ENCODE data around the gene OSGIN1.

The OSGIN1 gene, protein sequence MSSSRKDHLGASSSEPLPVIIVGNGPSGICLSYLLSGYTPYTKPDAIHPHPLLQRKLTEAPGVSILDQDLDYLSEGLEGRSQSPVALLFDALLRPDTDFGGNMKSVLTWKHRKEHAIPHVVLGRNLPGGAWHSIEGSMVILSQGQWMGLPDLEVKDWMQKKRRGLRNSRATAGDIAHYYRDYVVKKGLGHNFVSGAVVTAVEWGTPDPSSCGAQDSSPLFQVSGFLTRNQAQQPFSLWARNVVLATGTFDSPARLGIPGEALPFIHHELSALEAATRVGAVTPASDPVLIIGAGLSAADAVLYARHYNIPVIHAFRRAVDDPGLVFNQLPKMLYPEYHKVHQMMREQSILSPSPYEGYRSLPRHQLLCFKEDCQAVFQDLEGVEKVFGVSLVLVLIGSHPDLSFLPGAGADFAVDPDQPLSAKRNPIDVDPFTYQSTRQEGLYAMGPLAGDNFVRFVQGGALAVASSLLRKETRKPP

DNA sequence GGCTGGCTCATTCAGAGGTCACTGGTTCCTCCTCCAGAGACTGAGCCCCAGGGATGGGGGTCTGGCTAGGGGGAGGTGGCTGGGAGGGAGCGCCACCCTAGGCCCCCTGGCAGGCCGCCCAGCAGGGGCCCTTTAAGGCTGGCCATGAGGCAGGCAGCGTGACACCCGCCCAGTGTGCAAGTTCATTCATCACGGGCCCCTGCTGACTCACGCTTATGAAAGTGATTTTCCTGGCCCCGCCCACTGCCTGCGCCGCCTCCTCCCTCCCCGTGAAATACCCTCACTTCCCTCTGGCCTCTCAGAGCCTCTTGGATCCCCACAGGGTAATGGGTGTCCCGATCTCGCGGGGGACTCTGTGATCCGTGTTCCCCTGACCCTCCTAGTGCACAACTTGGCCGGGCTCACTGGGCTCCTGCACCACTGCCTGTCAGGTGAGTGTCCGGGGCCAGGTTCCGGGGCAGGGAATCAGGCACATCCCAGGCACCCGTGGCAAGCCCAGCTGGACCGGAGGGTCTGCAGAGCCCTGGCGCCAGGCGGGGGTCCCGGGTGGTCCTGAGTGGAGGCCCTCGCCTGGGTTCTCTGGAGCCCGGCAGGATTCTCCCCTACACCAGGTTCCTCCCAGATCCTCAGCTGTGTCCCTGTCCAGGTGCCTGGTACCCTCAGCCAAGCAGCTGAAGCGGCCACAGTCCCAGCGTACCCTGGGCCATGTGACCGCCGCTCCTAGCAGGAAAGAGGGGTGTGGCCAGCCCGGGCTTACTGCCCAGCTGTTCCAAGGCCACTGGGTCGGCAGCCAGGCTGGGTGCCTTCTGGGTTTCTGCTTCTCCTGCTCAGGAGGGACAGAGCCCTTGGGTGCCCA is at the start of gene OSGIN1:
OSGIN1 (plus strand) TSS at position 301 of the 856 bp plus-strand sequence. CDS start 4,432 bp downstream, outside the sequence.
- DNase-seq (ENCODE audit: low read depth in 2 of 2) = peak; percentile 41 to 66

DNA sequence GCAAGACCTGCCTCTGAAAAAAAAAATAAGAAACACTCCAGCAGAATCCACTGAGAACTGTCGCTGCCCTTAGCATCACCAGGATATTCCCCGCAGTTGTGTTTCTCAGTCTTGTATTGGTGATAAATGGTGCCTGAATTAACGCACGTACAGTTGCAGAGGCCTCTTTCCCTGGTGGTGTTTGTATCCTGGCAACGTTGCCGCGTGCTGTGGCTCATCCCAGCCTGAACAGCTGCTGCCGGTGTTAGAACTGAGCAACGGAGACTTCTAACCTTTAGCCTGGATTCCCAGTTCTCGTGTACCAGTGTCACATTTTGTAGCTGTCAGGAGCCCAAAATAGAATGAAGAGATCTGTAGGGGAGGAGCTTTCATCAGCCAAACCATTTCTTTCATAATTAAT is 49.3 kb upstream of the OSGIN1 start:
- DNase-seq (ENCODE audit: low read depth in 2 of 2) = no peak

DNA sequence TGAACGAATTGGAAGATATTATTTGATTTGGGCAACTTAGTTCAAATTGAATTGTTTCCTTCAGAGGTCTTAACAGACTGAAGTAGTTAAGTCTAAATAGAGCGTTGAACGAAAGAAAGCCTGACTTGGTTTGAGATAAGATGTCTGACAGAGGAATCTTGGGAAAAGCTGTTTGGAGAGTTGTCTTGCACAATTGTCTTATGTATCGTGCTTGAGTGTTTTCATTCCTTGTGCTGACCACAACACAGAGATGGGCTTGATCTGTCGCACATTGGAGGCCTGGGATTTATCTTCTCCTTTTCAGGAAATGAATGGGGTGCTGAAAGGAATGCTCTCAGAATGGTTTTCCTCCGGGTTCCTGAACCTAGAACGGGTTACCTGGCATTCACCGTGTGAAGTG is 46.4 kb upstream of the OSGIN1 start:
- DNase-seq (ENCODE audit: low read depth in 2 of 2) = no peak

DNA sequence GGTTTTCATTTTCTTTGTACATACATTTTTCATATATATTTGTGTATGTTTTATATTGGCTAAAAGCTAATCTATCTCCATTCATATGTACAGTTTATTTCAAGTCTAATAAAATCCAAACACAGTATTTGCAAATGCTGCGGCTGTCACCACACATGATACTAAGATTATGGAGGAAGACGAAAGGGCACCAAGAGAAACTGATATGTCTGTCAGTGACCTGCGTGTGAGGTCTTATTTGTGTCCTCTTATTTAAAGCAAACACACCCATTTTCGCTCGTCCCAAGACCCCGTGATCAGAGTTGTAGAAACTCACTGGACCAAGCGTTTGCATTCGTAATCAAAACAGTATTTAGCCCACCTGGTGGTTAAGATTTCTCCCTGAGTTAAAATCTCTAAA is 45.9 kb upstream of the OSGIN1 start:
- no peak for DNase-seq (ENCODE audit: low read depth in 2 of 2)

DNA sequence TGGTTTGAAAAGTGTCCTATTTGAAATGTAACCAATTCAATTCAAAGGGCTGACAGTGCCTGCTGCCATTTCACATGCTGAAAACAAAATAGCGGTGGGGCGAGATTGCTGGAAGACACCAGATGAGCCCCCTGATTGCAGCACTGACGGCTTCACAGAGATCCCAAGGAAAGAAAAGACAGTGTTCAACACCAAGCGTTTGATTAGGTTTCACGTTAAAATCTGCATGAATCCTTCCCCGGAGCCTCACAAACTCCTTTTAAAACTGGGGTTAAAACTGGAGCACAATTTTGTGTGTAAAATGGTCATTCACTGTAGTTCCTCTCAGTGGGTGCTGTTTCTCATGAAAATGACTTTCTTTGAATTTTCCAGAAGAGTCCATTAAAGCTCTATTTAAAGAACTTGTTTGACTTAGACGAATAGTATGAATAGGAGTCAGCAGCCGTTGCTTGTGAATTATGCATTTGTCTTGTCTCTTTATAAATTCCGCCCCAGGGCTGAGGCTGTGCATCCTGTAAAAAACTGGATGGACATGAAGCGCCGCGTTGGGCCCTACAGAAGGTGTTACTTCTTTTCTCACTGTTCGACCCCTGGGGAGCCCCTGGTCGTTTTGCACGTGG is 45.3 kb upstream of the OSGIN1 start:
- no peak for DNase-seq (ENCODE audit: low read depth in 2 of 2)

DNA sequence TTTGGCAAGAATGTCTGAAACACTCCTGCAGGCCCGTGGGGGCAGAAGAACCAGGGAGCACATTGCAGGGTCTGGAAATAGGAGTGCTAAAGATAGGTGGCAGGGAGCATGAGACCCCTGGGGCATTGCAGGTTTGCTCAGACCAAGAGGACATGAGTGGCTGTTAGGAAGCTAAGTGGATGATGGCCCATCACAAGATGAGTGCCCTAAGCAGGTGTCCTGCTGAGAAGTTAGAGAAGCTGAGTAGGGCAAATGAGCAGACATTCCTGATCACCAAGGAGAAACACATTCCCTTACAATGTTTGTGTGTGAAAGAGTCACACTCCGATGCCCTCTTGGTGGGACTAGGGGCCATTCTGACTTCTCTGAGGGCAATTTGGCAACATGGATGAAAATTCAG is 44.2 kb upstream of the OSGIN1 start:
- DNase-seq (ENCODE audit: low read depth in 2 of 2) = no peak

DNA sequence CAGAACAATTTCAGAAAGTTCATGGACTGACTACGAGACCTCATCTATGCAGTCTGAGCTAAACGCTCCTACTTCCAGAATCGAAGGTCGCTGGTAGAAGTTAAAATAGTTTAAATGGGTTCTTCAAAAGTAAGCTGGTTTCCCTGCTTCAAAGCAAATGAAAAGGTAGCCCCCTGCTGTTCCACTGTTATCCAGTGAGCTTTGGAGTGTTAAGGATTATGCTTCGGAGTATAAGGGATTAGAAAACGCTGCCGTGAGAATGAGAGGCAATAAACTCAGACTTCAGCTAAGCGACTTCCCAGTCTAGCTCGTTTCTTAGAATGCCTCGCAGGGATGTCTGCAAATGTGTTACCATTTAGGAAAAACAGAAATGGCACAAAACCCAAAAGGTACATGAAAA is 41.8 kb upstream of the OSGIN1 start:
- no peak for DNase-seq (ENCODE audit: low read depth in 2 of 2)

DNA sequence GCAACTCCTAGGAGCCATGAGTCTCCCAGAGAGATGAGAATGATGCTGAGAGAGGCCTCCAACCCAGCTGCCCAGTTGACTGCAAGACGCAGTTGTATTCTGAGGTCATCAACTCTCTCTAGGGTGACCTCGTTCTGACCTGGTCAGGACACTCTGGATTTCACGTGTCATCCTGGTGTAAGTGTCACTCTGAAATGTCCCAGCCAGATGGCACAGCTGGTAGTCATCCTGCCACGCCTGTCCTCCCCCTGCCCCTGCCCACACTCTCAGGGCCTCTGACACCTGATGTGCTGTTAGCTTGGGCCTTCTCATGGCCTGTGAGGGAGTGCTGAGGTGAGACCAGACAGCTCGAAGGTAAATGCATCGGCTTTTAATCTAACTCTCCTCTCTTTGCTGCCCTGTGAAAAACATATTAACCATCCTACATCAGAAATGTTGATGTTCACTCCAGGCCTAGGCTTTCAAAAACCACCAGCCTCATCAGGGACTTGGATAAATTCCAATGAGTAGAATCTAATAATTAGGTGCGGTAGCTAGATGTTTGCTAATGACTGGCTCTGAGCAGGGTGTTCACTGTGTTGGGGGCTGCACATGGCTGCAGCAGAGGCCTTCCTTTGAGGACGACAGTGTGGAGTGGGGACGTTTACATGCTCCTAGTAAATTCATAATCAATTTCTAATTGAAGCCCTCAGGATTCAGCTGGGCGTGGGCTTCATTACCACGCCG is 40.4 kb upstream of the OSGIN1 start:
- no peak for DNase-seq (ENCODE audit: low read depth in 2 of 2)

DNA sequence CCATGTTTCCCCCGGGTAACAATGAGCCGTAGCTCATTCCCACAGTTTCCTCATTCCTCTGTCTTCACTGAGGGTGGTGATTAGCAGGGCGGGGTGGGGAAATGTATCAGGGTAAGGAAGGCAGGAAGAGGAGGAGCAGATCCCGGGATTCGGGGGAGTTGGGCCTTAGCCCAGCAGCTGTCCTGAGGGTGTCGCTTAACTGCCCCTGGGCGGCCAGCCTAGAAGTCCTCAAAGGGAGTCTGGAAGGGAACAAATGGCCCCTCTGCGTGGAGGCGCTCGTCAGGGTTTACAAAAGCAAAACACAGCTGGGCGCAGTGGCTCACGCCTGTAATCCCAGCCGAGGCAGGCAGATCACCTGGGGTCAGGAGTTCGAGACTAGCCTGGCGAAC is 39.8 kb upstream of the OSGIN1 start:
- no peak for DNase-seq (ENCODE audit: low read depth in 2 of 2)

DNA sequence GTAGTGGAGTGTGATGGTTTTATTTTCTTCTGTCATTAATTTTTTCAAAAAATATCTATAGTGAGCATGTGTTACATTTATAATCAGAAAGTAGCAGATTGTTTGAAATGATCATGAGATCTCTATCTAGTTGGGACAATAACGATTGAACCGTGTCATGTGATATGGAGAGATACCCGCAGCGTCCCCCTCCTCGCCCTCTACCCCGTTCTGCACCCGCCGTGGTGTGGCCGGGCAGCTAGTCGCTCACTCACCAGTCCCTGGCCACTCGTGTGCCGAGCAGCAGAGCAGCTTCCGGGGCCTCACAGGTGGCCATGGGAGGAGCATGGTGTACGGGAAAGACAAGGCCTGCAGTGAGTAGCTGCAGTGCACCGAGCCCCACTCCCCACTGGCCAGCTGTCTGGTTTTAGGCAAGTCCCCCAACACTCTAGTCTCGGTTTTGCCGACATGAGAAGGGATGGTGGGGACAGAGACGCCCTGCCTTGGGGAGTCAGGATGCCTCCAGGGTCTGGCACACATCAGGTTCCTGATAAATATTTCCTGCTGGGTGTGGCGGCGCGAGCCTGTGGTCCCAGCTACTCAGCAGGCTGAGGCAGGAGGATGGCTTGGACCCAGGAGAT is 38.8 kb upstream of the OSGIN1 start:
- no peak for DNase-seq (ENCODE audit: low read depth in 2 of 2)

DNA sequence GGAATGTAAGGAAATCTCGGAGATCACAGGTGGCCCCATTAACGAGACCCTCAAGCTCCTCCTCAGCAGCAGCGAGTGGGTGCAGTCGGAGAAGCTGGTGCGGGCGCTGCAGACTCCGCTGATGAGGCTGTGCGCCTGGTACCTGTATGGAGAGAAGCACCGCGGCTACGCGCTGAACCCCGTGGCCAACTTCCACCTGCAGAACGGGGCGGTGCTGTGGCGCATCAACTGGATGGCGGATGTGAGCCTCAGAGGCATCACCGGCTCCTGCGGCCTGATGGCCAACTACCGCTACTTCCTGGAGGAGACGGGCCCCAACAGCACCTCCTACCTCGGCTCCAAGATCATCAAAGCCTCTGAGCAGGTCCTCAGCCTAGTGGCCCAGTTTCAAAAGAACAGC is 38.0 kb upstream of the OSGIN1 start:
- DNase-seq (ENCODE audit: low read depth in 2 of 2) = no peak

DNA sequence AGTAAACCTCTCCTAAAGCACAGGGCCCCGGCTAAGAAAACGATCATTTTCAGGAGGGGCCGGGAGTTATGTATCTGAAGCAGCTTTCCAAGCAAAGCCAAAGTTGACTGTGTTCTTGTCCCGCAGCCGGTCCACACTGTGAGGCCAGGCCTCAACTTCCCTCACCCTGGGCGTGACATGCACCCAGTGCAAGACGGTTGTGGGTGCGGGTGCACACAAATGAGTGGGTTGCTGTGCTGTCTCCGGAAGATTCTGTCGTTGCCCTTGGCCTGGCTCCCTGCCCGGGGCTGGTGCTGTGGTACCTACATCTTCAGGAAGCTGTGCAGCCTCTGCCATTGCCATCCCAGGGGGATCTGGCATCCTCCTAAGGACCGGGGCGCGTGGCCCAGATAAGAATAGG is 37.5 kb upstream of the OSGIN1 start:
- DNase-seq (ENCODE audit: low read depth in 2 of 2) = no peak

DNA sequence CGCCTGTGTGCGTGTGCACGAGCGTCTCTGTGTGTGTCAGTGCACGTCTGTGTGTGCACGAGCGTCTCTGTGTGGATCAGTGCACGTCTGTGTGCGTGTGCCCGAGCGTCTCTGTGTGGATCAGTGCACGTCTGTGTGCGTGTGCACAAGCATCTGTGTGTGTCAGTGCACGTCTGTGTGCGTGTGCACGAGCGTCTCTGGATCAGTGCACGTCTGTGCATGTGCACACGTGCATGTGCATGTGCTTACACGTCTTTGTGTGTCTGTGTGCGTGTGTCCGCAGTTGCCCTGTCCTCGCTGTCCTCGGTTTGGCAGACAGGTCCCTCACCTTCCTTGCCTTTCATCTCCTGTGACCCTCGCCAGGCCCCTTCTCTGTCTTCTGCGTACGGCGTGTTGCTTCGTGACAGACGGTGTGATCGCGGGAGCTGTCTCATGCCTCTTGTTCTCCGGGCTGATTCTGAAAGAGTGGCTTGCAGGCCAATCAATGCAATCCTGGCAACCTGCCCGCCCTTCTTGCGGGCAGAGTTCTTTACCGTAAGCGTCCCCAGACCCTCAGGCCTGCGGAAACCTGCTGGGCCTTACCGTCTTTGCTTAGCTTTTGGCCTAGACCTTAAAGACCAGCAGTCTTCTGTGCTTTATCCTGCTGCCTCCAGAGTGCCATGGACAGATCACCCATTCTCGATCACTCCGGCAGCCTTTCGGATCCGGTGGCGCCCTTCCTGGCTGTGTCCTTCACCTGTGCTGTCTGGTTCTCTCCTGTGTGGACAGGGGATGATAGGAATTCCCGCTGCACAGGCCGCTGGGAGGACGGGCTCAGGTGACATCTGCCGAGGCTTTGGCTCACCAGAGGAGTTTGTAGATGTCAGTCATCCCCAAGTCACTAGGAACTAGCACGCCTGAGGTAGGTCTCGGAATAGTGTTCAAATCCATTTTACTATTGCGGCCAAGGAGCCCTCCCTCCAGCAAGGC is 35.6 kb upstream of the OSGIN1 start:
- DNase-seq (ENCODE audit: low read depth in 2 of 2) = no peak

DNA sequence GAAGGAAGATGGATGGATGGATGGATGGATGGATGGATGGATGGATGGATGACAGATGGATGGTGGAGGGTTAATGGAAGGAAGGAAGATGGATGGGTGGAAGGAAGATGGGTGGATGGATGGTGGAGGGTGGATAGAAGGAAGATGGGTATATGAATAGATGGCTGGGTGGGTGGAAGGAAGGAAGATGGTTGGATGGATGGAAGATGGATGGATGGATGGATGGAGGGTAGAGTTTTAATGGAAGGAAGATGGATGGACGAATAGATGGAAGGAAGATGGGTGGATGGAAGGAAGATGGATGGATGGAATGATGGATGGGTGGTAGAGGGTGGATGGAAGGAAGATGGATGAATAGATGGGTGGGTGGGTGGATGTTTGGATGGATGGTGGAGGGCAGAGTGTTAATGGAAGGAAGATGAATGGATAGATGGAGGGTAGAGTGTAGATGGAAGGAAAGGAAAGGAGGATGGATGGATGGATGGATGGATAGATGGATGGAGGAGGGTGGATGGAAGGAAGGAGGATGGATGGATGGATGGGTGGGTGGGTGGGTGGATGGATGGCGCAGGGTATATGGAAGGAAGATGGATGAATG is 32.0 kb upstream of the OSGIN1 start:
- no peak for DNase-seq (ENCODE audit: low read depth in 2 of 2)

DNA sequence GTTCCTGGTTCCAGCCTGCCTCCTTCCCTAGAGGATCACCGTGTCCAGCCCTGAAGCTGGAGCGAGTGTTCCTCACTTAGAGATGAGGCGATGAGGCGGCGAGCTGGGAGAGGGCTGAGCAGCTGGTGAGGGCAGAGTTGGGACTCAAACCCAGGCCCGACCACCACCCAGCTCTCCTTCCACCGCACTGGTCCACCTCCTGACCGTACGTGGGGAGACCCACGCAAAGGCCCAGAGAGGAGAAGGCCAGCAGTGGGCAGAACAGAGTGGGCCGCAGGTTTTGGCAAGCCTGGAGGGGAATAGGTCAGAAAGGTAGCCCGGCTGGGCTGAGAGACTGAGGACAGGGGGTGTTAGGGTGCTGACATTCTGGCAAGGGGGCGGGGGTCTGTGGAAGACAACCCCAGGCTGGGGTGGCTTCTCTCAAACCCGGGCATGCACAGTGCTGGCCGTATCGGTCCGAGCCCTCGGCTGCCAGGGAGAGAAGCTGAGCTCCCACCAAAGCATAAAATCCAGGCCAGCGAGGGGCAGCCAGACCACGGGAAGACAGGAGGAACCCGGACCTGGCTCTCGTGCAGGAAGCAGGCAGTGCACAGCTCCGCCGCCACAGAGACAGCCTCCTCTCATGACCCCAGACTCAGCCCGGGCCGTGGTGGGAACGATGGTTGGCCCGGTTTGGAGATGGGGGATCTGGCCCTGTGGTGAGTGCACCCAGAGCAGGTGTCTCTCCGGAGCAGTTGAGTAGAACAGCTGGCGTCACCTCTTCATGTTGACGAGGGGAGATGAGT is 29.3 kb upstream of the OSGIN1 start:
- no peak for DNase-seq (ENCODE audit: low read depth in 2 of 2)

DNA sequence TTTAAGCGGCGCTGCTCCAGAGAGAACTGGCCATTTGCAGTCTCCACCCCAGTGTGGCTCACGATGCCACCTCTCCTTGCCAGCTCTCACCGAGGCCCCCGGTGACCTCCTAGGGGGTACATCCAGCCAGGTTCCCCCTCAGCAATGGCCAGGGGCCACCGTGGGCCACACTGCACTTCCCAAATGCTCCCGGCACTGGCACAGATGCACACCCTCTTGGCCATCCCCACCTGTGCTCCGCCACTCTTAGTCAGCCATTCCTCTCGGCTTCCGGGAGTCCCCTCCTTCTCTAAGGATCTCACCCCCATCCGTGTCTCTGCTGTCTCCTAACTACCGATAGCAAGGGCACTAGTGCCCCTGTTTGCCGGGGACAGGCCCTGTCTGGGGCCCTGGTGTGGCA is 28.4 kb upstream of the OSGIN1 start:
- no peak for DNase-seq (ENCODE audit: low read depth in 2 of 2)

DNA sequence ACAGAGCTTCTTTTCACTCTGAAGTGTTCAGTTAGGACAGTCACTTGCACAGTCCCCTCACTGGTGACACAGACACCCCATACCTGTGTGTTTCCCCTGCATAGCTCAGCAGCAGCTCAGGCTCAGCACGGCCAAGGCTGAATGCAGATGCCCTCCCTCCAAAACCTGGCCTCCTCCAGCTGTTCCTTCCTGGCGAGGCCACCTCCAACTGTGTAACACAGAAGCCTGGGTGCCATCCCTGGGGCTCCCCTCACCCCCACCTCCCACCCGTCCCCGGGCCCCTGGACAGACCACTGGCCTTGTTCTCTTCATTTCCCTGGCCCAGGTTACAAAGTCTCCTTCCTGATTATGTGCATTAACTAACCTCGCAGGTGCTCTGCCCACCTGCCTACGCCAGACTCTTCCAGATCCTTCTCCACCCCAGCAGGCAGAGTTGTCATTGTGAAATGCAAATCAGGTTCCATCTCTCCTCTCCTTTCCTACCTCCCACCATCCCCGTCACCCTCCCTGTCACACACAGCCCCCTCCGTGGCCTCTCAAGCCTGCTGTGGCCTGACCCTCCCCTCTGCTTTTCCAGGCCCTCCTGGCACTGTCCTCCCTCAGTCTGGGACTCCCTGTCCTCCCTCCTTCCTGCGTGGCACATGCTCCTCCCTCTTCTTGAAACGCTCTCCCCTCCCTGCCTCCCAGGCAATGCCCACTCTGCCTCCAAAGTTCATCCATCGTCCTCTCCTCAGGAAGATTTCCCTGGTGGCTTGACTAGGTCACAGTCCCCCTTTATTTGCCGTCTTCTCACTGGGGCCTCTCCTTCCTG is 27.7 kb upstream of the OSGIN1 start:
- no peak for DNase-seq (ENCODE audit: low read depth in 2 of 2)

Measured in stimulated activated CD8-positive, alpha-beta memory T cell treated with anti-CD3 and anti-CD28 coated beads, Interleukin-15, amount 100 ng/mL, for 4 hours (primary cell).